GM12801 (cell line): Measurements from ENCODE around the gene SNX11.

Source experiments
- TF ChIP-seq, protein P1 (sequence below): IDR thresholded peaks from one replicate; pipeline ENCODE4 v1.5.1; 2011; ENCODE audit warnings: control low read depth; ENCODE audit not compliant: insufficient read length; ENCODE audit errors: extremely low read depth

SNX11 gene

DNA sequence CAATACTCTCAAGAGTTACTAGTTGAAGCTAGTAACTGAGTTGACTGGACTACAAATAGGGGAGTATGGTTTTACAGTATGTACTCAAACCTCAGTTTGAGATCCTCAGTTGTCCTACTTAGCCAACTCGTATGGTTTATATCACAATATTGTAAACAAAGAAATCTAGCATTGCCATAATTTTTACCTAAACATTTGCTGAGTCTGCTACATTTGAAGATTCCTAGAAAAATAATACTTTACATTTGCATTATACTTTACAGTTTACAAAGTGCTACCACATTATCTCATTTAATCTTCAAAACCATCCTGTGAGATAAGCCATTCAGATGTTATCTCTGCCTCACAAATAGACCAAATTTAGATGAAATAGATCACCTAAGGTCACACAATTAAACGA, 22.6 kb upstream of the SNX11 start:
- TF ChIP-seq, protein P1, sequence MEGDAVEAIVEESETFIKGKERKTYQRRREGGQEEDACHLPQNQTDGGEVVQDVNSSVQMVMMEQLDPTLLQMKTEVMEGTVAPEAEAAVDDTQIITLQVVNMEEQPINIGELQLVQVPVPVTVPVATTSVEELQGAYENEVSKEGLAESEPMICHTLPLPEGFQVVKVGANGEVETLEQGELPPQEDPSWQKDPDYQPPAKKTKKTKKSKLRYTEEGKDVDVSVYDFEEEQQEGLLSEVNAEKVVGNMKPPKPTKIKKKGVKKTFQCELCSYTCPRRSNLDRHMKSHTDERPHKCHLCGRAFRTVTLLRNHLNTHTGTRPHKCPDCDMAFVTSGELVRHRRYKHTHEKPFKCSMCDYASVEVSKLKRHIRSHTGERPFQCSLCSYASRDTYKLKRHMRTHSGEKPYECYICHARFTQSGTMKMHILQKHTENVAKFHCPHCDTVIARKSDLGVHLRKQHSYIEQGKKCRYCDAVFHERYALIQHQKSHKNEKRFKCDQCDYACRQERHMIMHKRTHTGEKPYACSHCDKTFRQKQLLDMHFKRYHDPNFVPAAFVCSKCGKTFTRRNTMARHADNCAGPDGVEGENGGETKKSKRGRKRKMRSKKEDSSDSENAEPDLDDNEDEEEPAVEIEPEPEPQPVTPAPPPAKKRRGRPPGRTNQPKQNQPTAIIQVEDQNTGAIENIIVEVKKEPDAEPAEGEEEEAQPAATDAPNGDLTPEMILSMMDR: no peak

DNA sequence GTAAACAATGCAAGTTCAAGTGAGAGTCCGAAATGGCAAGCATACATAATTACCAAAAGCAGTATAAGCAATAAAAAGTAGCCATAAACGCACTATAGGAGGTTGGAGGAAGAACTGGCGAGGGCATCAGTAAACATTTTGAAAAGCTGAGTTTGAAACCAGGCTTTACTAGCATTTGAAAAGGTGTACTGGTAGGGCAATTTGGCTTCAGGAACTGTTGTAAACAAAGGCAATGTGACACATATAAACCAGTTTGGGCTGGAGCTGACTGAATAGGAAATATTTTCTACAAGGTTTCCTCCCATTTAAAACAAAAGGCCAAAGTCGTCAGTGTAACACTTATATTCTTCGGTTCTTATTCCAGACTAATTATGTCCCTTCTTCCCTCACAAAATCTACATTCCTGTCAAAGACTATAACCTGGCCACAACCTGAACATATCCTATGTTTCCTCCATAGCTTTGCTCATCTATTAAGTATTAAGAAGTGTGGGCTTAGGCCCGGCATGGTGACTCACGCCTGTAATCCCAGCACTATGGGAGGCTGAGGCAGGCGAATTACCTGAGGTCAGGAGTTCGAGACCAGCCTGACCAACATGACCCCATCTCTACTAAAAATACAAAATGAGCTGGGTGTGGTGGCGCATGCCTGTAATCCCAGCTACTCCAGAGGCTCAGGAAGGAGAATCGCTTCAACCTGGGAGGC, 14.1 kb upstream of the SNX11 start:
- TF ChIP-seq, protein P1: no peak

DNA sequence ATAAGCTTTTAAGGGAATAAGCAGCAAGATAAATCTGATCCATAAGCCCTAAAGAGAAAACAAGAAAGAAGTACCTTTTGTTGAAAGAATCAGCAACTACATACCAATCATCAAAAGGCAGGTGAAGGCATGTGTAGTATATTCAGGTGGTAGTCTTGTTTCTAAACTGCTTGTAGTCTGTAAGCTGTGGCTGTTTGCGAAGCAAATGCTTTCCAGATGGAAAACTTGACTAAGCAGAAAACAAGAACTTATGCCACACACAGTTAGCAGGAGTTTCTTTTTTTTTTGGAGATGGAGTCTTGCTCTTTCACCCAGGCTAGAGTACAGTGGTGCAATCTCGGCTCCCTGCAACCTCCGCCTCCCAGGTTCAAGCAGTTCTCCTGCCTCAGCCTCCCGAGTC, 12.0 kb upstream of the SNX11 start:
- TF ChIP-seq, protein P1: no peak

DNA sequence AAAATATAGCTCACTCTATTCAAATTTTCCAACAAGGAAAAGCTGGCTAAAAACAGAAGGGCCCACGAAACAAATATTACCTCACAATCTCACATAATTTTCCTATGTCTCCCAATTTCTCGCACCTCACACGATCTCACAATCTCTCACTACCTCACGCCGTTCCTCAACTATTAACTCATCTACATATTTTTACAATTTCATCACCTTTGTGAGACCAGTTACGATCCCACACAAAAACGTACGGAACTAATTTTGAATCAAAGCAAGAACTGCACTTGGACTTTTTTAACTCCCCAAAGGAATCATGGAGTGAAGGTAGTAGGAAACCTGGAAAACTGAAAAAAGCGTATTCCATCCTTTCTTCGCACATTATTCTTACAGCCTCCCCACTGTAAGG, 7.4 kb upstream of the SNX11 start:
- TF ChIP-seq, protein P1: no peak

DNA sequence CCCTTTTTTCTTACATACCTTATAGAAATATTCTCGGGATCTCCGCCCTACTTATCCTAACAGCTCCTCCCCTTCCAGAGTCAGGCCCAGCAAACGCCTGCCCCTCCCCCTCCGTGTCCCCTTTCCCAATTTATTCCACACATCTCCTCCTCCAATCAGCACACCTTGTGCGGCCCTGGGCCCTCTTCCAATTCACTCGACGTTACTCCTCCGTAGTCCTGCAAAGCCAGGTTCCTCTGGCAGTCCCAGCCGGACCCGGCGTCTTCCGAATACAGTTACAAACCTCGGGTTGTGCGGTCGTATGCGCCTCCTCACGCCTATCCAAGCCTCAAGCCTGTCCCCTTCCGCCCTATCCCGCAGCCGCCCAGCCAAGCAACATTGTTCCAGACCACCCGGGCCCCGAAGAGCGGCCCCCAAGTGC, 7.0 kb upstream of the SNX11 start:
- TF ChIP-seq, protein P1: no peak

DNA sequence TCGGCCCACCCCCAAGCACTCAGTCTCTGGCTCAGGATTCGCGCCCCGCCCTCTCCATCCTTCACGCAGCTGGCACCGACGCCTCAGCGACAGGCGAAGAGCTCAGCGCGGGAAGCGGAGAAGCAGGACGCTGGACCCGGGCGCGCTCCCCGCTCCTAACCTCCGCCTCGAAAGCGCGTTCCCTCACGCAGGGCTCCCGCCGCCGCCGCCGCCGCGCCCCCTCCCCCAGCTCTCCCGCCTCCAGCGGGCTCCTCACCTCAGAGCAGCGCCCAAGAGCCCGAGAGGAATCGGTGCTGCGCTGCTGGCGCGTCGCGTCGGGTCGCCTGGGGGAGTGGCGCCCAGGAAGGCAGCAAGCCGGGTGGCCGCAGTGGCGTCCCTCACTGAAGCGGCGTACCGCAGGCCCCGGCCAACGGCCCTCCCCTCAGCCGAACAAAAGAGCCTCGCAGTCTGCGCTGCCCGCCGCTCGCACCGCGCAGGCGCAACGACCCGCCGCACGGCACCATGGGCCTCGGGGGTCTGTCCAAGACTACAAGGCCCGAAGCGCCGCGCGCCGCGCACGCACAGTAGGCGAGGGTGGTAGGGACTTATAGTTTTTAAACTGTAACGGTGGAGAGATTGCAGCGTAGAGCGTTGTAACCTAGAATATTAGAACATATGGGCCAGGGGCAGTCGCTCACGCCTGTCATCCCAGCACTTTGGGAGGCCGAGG, 6.4 kb upstream of the SNX11 start, which contains the start of gene CBX1:
Gene CBX1, minus strand, starts transcription at position 467 of the 709 bp plus-strand sequence. CDS start 24,474 bp downstream, outside the sequence.
- TF ChIP-seq, protein P1: no peak

DNA sequence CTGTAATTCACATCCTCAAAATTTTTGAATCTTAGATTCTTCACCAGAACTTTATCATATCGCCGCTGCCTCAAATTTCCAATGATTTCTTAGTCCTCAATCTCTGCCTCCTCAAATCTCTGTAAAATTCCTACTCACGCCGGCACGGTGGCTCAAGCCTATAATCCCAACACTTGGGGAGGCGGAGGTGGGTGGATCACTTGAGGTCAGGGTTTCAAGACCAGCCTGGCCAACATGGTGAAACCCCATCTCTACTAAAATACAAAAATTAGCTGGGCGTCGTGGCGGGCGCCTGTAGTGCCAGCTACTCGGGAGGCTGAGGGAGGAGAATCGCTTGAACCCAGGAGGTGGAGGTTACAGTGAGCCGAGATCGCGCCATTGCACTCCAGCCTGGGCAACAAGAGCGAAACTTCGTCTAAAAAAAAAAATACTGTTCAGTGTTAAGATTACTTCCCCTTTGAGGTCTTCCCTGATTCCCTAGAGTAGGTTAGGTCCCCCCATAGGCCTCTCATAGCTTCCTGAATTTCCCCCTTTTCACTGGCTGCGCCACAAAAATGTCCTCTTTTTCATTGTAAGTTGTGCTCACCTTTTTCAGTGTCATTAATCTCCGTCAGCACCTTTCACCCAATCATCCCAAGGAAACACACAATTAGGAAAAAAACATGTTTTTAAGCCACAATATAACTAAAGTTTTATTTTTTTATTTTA, 5.4 kb upstream of the SNX11 start:
- TF ChIP-seq, protein P1: no peak
